ENCODE measurements around the gene TSKU.

DNA sequence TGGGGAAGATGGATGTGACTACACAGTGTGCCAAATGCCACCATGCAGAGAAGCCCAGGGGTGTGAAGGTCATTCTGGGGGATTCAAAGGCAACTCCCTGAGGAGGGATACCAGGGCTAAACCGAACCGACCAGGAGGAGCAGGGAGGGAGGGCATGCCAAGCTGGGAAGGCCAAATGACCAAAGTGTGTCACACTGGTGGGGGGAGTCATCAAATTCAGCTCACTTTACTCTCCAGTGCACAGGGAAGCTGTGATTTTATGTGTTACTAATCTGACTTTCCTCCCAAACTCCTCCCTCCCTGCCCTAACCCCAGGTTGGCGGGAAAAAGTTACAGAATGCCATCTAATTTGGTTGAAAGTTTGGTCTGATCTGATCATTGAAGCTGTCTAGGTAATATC lies 29.7 kb upstream of the TSKU start:
- TF ChIP-seq, protein P1, sequence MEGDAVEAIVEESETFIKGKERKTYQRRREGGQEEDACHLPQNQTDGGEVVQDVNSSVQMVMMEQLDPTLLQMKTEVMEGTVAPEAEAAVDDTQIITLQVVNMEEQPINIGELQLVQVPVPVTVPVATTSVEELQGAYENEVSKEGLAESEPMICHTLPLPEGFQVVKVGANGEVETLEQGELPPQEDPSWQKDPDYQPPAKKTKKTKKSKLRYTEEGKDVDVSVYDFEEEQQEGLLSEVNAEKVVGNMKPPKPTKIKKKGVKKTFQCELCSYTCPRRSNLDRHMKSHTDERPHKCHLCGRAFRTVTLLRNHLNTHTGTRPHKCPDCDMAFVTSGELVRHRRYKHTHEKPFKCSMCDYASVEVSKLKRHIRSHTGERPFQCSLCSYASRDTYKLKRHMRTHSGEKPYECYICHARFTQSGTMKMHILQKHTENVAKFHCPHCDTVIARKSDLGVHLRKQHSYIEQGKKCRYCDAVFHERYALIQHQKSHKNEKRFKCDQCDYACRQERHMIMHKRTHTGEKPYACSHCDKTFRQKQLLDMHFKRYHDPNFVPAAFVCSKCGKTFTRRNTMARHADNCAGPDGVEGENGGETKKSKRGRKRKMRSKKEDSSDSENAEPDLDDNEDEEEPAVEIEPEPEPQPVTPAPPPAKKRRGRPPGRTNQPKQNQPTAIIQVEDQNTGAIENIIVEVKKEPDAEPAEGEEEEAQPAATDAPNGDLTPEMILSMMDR (conservative IDR thresholded peaks at IDR 0.05; ENCODE audit: low read length) = no peak
- no peak for TF ChIP-seq EZH2phosphoT487 (IDR thresholded peaks at IDR 0.05; ENCODE audit: borderline replicate concordance)

Measured in Loucy (cell line).